ENCODE data around the gene GJB5.

DNA sequence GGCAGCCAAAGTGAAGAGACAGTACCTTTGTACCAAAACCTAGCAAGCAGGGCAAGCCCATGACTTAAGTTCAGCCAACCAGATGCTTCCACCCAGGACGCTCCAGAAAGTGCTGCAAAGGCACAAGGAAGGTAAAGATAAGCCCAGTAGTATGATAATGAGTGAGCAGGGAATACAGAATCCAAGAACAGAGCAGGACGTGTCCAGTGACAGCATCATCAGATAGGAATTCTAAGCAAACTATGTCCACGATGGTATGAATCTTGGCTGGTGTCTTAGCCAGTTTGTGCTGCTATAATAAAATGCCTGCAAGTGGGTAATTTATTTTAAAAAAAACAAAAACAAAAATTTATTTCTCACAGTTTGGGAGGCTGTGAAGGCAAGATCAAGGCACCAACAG lies 51.5 kb downstream of the GJB5 start:
- TF ChIP-seq, protein P1, sequence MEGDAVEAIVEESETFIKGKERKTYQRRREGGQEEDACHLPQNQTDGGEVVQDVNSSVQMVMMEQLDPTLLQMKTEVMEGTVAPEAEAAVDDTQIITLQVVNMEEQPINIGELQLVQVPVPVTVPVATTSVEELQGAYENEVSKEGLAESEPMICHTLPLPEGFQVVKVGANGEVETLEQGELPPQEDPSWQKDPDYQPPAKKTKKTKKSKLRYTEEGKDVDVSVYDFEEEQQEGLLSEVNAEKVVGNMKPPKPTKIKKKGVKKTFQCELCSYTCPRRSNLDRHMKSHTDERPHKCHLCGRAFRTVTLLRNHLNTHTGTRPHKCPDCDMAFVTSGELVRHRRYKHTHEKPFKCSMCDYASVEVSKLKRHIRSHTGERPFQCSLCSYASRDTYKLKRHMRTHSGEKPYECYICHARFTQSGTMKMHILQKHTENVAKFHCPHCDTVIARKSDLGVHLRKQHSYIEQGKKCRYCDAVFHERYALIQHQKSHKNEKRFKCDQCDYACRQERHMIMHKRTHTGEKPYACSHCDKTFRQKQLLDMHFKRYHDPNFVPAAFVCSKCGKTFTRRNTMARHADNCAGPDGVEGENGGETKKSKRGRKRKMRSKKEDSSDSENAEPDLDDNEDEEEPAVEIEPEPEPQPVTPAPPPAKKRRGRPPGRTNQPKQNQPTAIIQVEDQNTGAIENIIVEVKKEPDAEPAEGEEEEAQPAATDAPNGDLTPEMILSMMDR (IDR thresholded peaks at IDR 0.05): no peak
- TF ChIP-seq POLR2A (IDR thresholded peaks at IDR 0.05) (no peak), EP300 (IDR thresholded peaks at IDR 0.05) (no peak), POLR2AphosphoS5 (IDR thresholded peaks at IDR 0.05) (no peak)

All from sigmoid colon (tissue), 4 donors.